SK-N-SH treated with all-trans-retinoic acid at 6 μM for 48 hours (cell line): ENCODE measurements around the gene ANTXRL.

ENCODE experiments used
- ATAC-seq: fragments of 200-7000 bp; cut with Tn5 transposase; 3 replicates; pipeline ENCODE4 v1.9.1; 2020; ENCODE audit warnings: mild to moderate bottlenecking, moderate library complexity
- ARNTL ChIP-seq: fragments of 450-650 bp; formaldehyde crosslinking; IDR thresholded peaks from 2 replicates; pipeline ENCODE4 v1.5.0; 2020; ENCODE audit warnings: low read depth, mild to moderate bottlenecking, moderate library complexity, borderline replicate concordance
- BACH2 ChIP-seq: fragments of 250-450 bp; sonication (Bioruptor Pico); IDR thresholded peaks from 2 replicates; pipeline ENCODE4 v1.9.0; 2021; ENCODE audit warnings: mild to moderate bottlenecking, borderline replicate concordance
- CSDC2 ChIP-seq: fragments of 250-450 bp; sonication (Bioruptor Pico); IDR thresholded peaks from 2 replicates; pipeline ENCODE4 v1.5.0; 2020; ENCODE audit warnings: mild to moderate bottlenecking, moderate library complexity
- ESRRG ChIP-seq: fragments of 250-450 bp; sonication (Bioruptor Pico); IDR thresholded peaks from 2 replicates; pipeline ENCODE4 v1.6.1; 2021; ENCODE audit warnings: mild to moderate bottlenecking
- GLIS3 ChIP-seq: fragments of 250-450 bp; sonication (Bioruptor Pico); IDR thresholded peaks from 2 replicates; pipeline ENCODE4 v1.5.0; 2020; ENCODE audit warnings: mild to moderate bottlenecking, moderate library complexity
- ISL1 ChIP-seq: fragments of 250-450 bp; sonication (Bioruptor Pico); IDR thresholded peaks from 2 replicates; pipeline ENCODE4 v2.1.2; 2022; ENCODE audit warnings: mild to moderate bottlenecking, moderate library complexity
- OSR1 ChIP-seq: fragments of 250-450 bp; sonication (Bioruptor Pico); IDR thresholded peaks from 2 replicates; pipeline ENCODE4 v1.8.0; 2022; ENCODE audit warnings: moderate library complexity, mild to moderate bottlenecking, inconsistent platforms
- PPARA ChIP-seq: fragments of 250-450 bp; sonication (Bioruptor Pico); IDR thresholded peaks from 2 replicates; pipeline ENCODE4 v1.5.0; 2020; ENCODE audit warnings: mild to moderate bottlenecking, borderline replicate concordance
- SNAI2 ChIP-seq: fragments of 250-450 bp; sonication (Bioruptor Pico); IDR thresholded peaks from 2 replicates; pipeline ENCODE4 v1.5.0; 2020; ENCODE audit warnings: mild to moderate bottlenecking, moderate library complexity
- TCF4 ChIP-seq: fragments of 250-450 bp; sonication (Bioruptor Pico); IDR thresholded peaks from 2 replicates; pipeline ENCODE4 v1.8.0; 2021; ENCODE audit warnings: mild to moderate bottlenecking, moderate library complexity, borderline replicate concordance
- ZFP3 ChIP-seq: fragments of 250-450 bp; sonication (Bioruptor Pico); IDR thresholded peaks from 2 replicates; pipeline ENCODE4 v1.5.0; 2020; ENCODE audit warnings: mild to moderate bottlenecking, moderate library complexity
- ZFP30 ChIP-seq: fragments of 450-650 bp; formaldehyde crosslinking; IDR thresholded peaks from 2 replicates; pipeline ENCODE4 v1.5.0; 2022; ENCODE audit warnings: mild to moderate bottlenecking, moderate library complexity
- ZNF8 ChIP-seq: fragments of 450-650 bp; formaldehyde crosslinking; IDR thresholded peaks from 2 replicates; pipeline ENCODE4 v1.5.0; 2020; ENCODE audit warnings: mild to moderate bottlenecking, moderate library complexity
- TF ChIP-seq, protein P1 (sequence below): fragments of 250-450 bp; sonication (Bioruptor Pico); IDR thresholded peaks from 2 replicates; pipeline ENCODE4 v1.8.0; 2020; ENCODE audit warnings: mild to moderate bottlenecking, moderate library complexity, borderline replicate concordance
- TF ChIP-seq, protein P2 (sequence below): fragments of 250-450 bp; sonication (Bioruptor Pico); IDR thresholded peaks from 2 replicates; pipeline ENCODE4 v1.5.1; 2020; ENCODE audit warnings: low read depth, mild to moderate bottlenecking, moderate library complexity
- TF ChIP-seq, protein P3 (sequence below): fragments of 250-450 bp; sonication (Bioruptor Pico); IDR thresholded peaks from 2 replicates; pipeline ENCODE4 v1.5.0; 2020; ENCODE audit warnings: mild to moderate bottlenecking, moderate library complexity
- TF ChIP-seq, protein P4 (sequence below): fragments of 250-450 bp; sonication (Bioruptor Pico); IDR thresholded peaks from 2 replicates; pipeline ENCODE4 v1.5.1; 2021; ENCODE audit warnings: mild to moderate bottlenecking, moderate library complexity
- TF ChIP-seq, protein P5 (sequence below): fragments of 250-450 bp; sonication (Bioruptor Pico); IDR thresholded peaks from 2 replicates; pipeline ENCODE4 v1.8.0; 2021; ENCODE audit warnings: low read depth, mild to moderate bottlenecking, moderate library complexity, borderline replicate concordance

ANTXRL gene

DNA sequence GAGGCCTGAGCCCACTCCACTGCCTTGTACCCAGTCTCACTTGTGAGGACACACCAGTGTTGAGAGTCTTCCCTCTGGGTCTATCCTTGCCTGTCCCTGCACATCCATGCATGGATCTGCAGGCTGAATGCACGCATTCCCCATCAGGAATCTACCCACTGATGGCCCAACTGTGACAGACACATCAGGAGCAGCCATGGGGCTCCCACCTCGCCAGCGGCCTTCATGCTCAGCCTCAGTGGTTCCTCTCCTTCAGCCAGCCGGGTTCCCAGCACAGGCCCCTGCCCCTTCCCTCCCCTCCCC lies 21.3 kb downstream of the ANTXRL start:
- TF ChIP-seq GLIS3 (CRISPR knock-in tag) (no peak), CSDC2 (CRISPR knock-in tag) (no peak), ARNTL (CRISPR knock-in tag) (no peak), ZFP30 (no peak), ESRRG (CRISPR knock-in tag) (no peak), ZNF8 (CRISPR knock-in tag) (no peak)
- TF ChIP-seq, all 23 proteins: peak for 0
- no peak for ATAC-seq

DNA sequence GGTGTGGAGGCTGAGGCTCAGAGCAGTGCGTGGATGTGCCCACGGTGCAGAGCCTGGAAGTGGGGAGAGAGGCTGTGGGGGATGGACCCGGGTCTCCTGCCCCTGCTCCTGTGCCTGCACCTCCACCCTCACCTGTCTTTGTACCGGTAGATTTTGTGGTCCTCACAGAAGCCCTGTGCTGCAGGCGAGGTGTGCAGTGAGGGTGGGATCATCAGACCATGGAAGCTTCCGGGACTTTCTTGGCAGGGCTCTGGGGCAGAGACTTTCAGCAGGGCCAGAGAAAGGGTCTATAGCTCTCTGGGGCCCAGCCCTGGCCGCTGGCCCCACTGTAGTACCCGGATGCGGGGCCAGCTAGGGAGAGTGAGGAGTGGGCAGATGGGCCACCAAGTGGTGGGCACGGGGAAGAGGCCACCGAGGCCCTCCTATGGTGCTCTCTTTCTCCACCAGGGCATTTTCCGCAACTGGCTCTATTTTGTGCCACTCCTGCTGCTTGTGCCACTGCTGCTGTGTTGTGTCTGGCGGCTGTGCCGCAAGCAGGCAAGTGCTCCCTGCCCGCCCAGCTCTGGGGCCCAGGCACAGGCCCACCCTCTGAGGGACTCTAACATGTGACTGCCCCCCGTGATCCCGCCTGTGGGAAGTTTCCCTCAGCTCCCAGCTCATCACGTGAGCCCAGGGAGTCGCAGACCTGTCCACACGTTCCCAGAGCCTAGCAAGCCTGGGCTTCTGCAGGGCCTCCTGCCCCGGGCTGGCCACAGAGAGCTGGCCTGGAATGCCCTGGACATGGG lies 22.1 kb downstream of the ANTXRL start:
- ATAC-seq = no peak
- TF ChIP-seq ZFP30 (no peak), CSDC2 (CRISPR knock-in tag) (no peak), ISL1 (CRISPR knock-in tag) (no peak)
- TF ChIP-seq, protein P1, sequence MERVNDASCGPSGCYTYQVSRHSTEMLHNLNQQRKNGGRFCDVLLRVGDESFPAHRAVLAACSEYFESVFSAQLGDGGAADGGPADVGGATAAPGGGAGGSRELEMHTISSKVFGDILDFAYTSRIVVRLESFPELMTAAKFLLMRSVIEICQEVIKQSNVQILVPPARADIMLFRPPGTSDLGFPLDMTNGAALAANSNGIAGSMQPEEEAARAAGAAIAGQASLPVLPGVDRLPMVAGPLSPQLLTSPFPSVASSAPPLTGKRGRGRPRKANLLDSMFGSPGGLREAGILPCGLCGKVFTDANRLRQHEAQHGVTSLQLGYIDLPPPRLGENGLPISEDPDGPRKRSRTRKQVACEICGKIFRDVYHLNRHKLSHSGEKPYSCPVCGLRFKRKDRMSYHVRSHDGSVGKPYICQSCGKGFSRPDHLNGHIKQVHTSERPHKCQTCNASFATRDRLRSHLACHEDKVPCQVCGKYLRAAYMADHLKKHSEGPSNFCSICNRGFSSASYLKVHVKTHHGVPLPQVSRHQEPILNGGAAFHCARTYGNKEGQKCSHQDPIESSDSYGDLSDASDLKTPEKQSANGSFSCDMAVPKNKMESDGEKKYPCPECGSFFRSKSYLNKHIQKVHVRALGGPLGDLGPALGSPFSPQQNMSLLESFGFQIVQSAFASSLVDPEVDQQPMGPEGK (CRISPR knock-in tag) = no peak
- TF ChIP-seq, protein P2, sequence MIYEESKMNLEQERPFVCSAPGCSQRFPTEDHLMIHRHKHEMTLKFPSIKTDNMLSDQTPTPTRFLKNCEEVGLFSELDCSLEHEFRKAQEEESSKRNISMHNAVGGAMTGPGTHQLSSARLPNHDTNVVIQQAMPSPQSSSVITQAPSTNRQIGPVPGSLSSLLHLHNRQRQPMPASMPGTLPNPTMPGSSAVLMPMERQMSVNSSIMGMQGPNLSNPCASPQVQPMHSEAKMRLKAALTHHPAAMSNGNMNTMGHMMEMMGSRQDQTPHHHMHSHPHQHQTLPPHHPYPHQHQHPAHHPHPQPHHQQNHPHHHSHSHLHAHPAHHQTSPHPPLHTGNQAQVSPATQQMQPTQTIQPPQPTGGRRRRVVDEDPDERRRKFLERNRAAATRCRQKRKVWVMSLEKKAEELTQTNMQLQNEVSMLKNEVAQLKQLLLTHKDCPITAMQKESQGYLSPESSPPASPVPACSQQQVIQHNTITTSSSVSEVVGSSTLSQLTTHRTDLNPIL (CRISPR knock-in tag) = no peak
- TF ChIP-seq, protein P3, sequence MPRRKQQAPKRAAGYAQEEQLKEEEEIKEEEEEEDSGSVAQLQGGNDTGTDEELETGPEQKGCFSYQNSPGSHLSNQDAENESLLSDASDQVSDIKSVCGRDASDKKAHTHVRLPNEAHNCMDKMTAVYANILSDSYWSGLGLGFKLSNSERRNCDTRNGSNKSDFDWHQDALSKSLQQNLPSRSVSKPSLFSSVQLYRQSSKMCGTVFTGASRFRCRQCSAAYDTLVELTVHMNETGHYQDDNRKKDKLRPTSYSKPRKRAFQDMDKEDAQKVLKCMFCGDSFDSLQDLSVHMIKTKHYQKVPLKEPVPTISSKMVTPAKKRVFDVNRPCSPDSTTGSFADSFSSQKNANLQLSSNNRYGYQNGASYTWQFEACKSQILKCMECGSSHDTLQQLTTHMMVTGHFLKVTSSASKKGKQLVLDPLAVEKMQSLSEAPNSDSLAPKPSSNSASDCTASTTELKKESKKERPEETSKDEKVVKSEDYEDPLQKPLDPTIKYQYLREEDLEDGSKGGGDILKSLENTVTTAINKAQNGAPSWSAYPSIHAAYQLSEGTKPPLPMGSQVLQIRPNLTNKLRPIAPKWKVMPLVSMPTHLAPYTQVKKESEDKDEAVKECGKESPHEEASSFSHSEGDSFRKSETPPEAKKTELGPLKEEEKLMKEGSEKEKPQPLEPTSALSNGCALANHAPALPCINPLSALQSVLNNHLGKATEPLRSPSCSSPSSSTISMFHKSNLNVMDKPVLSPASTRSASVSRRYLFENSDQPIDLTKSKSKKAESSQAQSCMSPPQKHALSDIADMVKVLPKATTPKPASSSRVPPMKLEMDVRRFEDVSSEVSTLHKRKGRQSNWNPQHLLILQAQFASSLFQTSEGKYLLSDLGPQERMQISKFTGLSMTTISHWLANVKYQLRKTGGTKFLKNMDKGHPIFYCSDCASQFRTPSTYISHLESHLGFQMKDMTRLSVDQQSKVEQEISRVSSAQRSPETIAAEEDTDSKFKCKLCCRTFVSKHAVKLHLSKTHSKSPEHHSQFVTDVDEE (CRISPR knock-in tag) = no peak
- TF ChIP-seq, protein P4, sequence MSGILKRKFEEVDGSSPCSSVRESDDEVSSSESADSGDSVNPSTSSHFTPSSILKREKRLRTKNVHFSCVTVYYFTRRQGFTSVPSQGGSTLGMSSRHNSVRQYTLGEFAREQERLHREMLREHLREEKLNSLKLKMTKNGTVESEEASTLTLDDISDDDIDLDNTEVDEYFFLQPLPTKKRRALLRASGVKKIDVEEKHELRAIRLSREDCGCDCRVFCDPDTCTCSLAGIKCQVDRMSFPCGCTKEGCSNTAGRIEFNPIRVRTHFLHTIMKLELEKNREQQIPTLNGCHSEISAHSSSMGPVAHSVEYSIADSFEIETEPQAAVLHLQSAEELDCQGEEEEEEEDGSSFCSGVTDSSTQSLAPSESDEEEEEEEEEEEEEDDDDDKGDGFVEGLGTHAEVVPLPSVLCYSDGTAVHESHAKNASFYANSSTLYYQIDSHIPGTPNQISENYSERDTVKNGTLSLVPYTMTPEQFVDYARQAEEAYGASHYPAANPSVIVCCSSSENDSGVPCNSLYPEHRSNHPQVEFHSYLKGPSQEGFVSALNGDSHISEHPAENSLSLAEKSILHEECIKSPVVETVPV (CRISPR knock-in tag) = no peak
- TF ChIP-seq, all 23 proteins: peak for 0

DNA sequence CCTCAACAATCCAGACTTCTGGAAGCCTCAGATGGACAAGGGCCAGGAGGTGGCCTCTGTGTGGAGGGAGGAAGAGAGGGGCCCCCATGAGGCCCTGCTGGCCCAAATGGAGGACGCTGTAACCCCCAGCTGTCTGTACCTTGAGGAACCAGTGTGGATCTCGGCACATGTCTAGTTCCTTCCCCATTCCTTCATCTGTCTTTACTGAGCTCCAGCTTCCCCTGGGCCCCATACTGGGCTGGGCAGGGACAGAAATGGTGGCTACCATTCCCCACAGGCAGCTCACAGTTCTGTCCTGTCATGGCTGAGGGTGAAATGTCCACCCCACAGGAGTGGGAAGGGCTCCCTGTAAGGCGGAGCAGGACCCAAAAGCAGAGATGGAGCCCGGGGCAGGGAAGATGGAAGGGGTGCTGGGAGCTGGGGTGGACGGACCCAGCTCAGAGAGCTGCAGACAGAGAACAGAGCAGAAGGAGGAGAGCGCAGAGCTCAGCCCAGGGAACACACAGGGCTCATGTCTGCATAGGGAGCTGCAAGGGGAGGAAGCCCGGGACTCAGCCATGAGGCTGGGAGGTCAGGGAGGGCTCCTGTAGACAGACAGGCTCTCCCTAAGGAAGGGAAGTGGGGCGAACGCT lies 22.8 kb downstream of the ANTXRL start:
- no peak for ATAC-seq
- TF ChIP-seq TCF4 (no peak), BACH2 (CRISPR knock-in tag) (no peak), SNAI2 (no peak), ZNF8 (CRISPR knock-in tag) (no peak), ISL1 (CRISPR knock-in tag) (no peak), GLIS3 (CRISPR knock-in tag) (no peak), ESRRG (CRISPR knock-in tag) (no peak)
- TF ChIP-seq, protein P5, sequence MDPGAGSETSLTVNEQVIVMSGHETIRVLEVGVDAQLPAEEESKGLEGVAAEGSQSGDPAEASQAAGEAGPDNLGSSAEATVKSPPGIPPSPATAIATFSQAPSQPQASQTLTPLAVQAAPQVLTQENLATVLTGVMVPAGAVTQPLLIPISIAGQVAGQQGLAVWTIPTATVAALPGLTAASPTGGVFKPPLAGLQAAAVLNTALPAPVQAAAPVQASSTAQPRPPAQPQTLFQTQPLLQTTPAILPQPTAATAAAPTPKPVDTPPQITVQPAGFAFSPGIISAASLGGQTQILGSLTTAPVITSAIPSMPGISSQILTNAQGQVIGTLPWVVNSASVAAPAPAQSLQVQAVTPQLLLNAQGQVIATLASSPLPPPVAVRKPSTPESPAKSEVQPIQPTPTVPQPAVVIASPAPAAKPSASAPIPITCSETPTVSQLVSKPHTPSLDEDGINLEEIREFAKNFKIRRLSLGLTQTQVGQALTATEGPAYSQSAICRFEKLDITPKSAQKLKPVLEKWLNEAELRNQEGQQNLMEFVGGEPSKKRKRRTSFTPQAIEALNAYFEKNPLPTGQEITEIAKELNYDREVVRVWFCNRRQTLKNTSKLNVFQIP (CRISPR knock-in tag) = no peak
- TF ChIP-seq, all 23 proteins: peak for 0

DNA sequence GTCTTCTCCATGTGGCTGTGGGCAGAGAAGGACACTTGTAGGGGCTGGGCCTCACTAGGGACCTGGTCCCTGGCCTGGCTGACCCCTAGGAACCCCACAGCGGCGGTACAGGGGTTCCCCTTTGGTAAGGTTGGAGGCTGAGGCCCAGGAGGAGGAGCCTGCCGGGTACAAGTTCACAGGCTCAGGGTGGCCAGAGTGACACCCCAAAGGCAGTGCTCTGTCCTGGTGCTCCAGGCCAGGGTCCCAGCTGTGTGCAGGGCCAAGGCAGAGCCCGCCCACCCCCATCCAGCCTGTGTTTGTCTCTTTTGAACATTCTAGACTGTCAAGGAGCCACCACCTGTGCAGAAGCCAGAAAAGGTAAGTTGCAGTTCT lies 23.3 kb downstream of the ANTXRL start:
- ATAC-seq = no peak
- TF ChIP-seq ARNTL (CRISPR knock-in tag) = no peak
- no peak for TF ChIP-seq SNAI2
- TF ChIP-seq, protein P2 (CRISPR knock-in tag) = no peak
- TF ChIP-seq, protein P3 (CRISPR knock-in tag) = no peak
- TF ChIP-seq PPARA (CRISPR knock-in tag) = no peak
- no peak for TF ChIP-seq OSR1 (CRISPR knock-in tag)
- no peak for TF ChIP-seq TCF4
- TF ChIP-seq ZFP3 = no peak
- TF ChIP-seq ESRRG (CRISPR knock-in tag) = no peak
- TF ChIP-seq, protein P5 (CRISPR knock-in tag) = no peak
- TF ChIP-seq ZNF8 (CRISPR knock-in tag) = no peak
